GM12864 (cell line): Measurements from ENCODE around the gene CLINT1.

Experiments used
- DNase-seq: peaks from one replicate; pipeline ENCODE4 v3.0.0-alpha.2; 2011; ENCODE audit warnings: low read depth
- H3K4me3 ChIP-seq: 2 replicates; pipeline ENCODE4 v1.5.1; 2011; ENCODE audit warnings: mild to moderate bottlenecking, low read depth, low read length, control low read depth
- CTCF ChIP-seq: IDR thresholded peaks from 2 replicates; pipeline ENCODE4 v1.5.1; 2011; ENCODE audit warnings: low read depth, mild to moderate bottlenecking, moderate library complexity, low read length, control low read depth, inconsistent platforms; ENCODE audit errors: missing control alignments

The CLINT1 gene

GRCh38 chr5:157818368-157818767, 40.6 kb downstream of the CLINT1 start:
- no peak for DNase-seq
- TF ChIP-seq CTCF: no peak
- H3K4me3 ChIP-seq: no peak overlapping the region

GRCh38 chr5:157817928-157818327, 41.0 kb downstream of the CLINT1 start:
- no peak for TF ChIP-seq CTCF
- no peak for DNase-seq
- H3K4me3 ChIP-seq: no peak overlapping the region

DNA sequence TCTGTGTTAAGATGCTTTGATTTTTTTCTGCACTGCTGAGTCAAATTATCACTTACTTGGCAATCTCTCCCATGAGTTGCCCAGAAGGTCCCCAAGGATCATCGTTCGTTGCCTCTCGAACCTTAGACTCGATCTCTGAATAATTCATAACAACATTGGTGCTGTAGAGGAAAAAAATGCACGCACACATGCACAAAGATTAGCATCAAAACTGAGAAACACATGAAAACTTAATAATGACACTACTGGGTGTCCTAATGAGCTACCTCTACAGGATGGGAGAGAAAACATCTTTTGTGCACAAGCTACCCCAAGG, 41.6 kb downstream of the CLINT1 start:
- no peak for DNase-seq
- no peak for TF ChIP-seq CTCF
- no peak overlapping the region for H3K4me3 ChIP-seq

GRCh38 chr5:157816682-157817386, 42.1 kb downstream of the CLINT1 start:
- TF ChIP-seq CTCF: no peak
- DNase-seq: no peak
- H3K4me3 ChIP-seq: no peak overlapping the region

DNA sequence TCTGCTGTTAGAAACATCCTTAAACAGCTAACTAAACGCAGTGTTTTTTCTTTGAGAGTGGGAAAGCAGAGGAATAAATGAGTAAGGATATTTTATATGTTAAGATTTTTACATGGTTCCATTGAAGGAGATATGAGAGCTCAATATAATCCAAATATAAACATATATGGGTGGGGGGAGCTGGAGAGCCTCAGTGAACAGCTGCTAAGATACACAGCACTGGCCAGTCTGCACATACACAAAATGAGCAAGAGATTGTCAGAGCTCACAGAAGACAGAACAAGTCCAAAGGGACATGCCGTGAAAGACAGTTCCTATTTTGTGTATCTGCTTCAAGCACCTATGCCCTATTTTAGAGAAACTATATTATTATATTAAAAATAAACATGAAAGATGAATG, 46.9 kb downstream of the CLINT1 start:
- no peak for TF ChIP-seq CTCF
- H3K4me3 ChIP-seq: no peak overlapping the region
- no peak for DNase-seq

- DNase-seq: no peak
- H3K4me3 ChIP-seq: no peak overlapping the region
- no peak for TF ChIP-seq CTCF
Observed at GRCh38 chr5:157808043-157808442, 50.9 kb downstream of the CLINT1 start.

DNA sequence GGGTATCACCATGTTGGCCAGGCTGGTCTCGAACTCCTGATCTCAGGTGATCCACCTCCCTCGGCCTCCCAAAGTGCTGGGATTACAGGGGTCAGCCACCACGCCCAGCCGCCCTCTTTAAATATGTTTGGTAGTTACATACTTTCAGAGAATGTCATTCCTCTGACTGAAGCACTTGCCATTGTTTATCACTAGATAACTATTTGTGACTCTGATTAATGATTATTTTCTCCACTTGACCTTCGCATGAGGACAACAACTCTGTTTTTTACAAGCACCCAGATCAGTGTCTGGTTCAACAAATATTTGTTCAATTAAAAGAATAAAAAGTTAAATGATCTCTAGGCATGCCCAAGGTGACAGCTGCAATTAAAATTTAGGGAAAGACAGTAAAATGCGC, 56.2 kb downstream of the CLINT1 start:
- no peak for DNase-seq
- no peak overlapping the region for H3K4me3 ChIP-seq
- TF ChIP-seq CTCF: no peak
